ENCODE data around the gene KDM5A.

KDM5A gene

GRCh38 chr12:234891-235415, 154.2 kb downstream of the KDM5A start:
- no peak overlapping the region for H3K4me3 ChIP-seq (ENCODE audit: low read depth, low read length)
- TF ChIP-seq CTCF (IDR thresholded peaks at IDR 0.05; ENCODE audit: low read depth, low read length), result no peak

GRCh38 chr12:234019-234418, 155.1 kb downstream of the KDM5A start:
- no peak overlapping the region for H3K4me3 ChIP-seq (ENCODE audit: low read depth, low read length)
- TF ChIP-seq CTCF (IDR thresholded peaks at IDR 0.05; ENCODE audit: low read depth, low read length), result no peak

- TF ChIP-seq CTCF (IDR thresholded peaks at IDR 0.05; ENCODE audit: low read depth, low read length), result no peak
- H3K4me3 ChIP-seq (ENCODE audit: low read depth, low read length), result no peak overlapping the region
Observed at GRCh38 chr12:233615-233968, 155.5 kb downstream of the KDM5A start.

GRCh38 chr12:232731-233614, 156.1 kb downstream of the KDM5A start:
- TF ChIP-seq CTCF (IDR thresholded peaks at IDR 0.05; ENCODE audit: low read depth, low read length), result no peak
- no peak overlapping the region for H3K4me3 ChIP-seq (ENCODE audit: low read depth, low read length)

- no peak overlapping the region for H3K4me3 ChIP-seq (ENCODE audit: low read depth, low read length)
- TF ChIP-seq CTCF (IDR thresholded peaks at IDR 0.05; ENCODE audit: low read depth, low read length), result no peak
Observed at GRCh38 chr12:230925-231671, 158.0 kb downstream of the KDM5A start.

Data from WI38 (cell line).